Ascending aorta (tissue), 2 donors: ENCODE results near the gene ADAM21. TPM values are rescaled to one million over a fixed set of nuclear protein-coding genes. Genes with fewer than 3 reads are reported as not detected.
"Not testable (repeated sequence)": the region's sequence is repeated elsewhere in the genome, so short reads cannot be mapped to it uniquely, and the experiment has no call there.

Source experiments
- DNase-seq, 2 donors: peaks; one replicate each; pipeline ENCODE4 v3.0.0-alpha.2; 2019; ENCODE audit warnings: low spot score in 2 of 2
- H3K27ac ChIP-seq, 2 donors: fragments of 200-600 bp; sonication (generic); one replicate each; pipeline ENCODE4 v1.5.1; 2016 to 2017; ENCODE audit warnings: mild to moderate bottlenecking in 1 of 2
- H3K27me3 ChIP-seq: fragments of 200-600 bp; sonication (generic); one replicate; pipeline ENCODE4 v1.5.1; 2017
- H3K36me3 ChIP-seq, 2 donors: fragments of 200-600 bp; sonication (generic); one replicate each; pipeline ENCODE4 v1.5.1; 2016
- H3K4me1 ChIP-seq, 2 donors: fragments of 200-600 bp; sonication (generic); one replicate each; pipeline ENCODE4 v1.5.1; 2016 to 2017; ENCODE audit warnings: mild to moderate bottlenecking in 1 of 2
- H3K4me3 ChIP-seq, 2 donors: fragments of 200-600 bp; sonication (generic); one replicate each; pipeline ENCODE4 v1.5.1; 2016 to 2017; ENCODE audit warnings: mild to moderate bottlenecking in 1 of 2
- H3K9me3 ChIP-seq, 2 donors: fragments of 200-600 bp; sonication (generic); one replicate each; pipeline ENCODE4 v1.5.1; 2016
- CTCF ChIP-seq, 3 experiments: fragments of 200-600 bp in 2 of 3; fragments of 450-650 bp in 1 of 3; sonication (generic) in 2 of 3; IDR thresholded peaks; one replicate each; pipeline ENCODE4 v1.5.1; 2016 to 2019; ENCODE audit warnings: antibody characterized with exemption in 3 of 3, mild to moderate bottlenecking in 1 of 3, moderate library complexity in 1 of 3
- intact Hi-C: fragments of 100-400 bp; cut with DNase I; formaldehyde crosslinking; loops from one replicate; pipeline ENCODE4 v1.15.1; 2023
- total RNA-seq: library from RNA; depleted of rRNA; stranded (reverse); fragments of >200 nt; gene quantifications from one replicate; pipeline ENCODE4 v1.1.0, GENCODE V29; 2016

The ADAM21 gene
- total RNA-seq, 1 donor from 2014 or later: 0.11 TPM

- no peak overlapping the region for H3K27ac ChIP-seq
- no peaks in the 10 kb centered on the region for H3K4me1 ChIP-seq
- DNase-seq: no peak
- TF ChIP-seq CTCF (IDR thresholded peaks at IDR 0.05): no peak
- no peak overlapping the region for H3K4me3 ChIP-seq
- no peaks in the 10 kb centered on the region for H3K27me3 ChIP-seq
- intact Hi-C loops: no loop called here
- no peaks in the 10 kb centered on the region for H3K36me3 ChIP-seq
- no peaks in the 10 kb centered on the region for H3K9me3 ChIP-seq
These were observed 29.4 kb upstream of the ADAM21 start for GRCh38 chr14:70422538-70422937.

- Histone ChIP-seq H3K4me1 (no peaks in the 10 kb centered on the region), H3K36me3 (no peaks in the 10 kb centered on the region), H3K27me3 (no peaks in the 10 kb centered on the region), H3K27ac (no peak overlapping the region), H3K9me3 (peaks cover 0 to 5% of the 10 kb centered on the region in 2 donors), H3K4me3 (no peak overlapping the region)
- TF ChIP-seq CTCF (IDR thresholded peaks at IDR 0.05): no peak
- intact Hi-C loops: no loop called here
- DNase-seq: no peak
These were observed 26.6 kb upstream of the ADAM21 start for GRCh38 chr14:70425354-70425753.

- H3K4me3 ChIP-seq, H3K36me3 ChIP-seq, H3K4me1 ChIP-seq, intact Hi-C loops, DNase-seq, H3K27ac ChIP-seq, H3K27me3 ChIP-seq: not testable (repeated sequence)
- peaks cover 4 to 15% of the 10 kb centered on the region in 2 donors for H3K9me3 ChIP-seq
These were observed 25.4 kb upstream of the ADAM21 start for GRCh38 chr14:70426555-70426954.

DNA sequence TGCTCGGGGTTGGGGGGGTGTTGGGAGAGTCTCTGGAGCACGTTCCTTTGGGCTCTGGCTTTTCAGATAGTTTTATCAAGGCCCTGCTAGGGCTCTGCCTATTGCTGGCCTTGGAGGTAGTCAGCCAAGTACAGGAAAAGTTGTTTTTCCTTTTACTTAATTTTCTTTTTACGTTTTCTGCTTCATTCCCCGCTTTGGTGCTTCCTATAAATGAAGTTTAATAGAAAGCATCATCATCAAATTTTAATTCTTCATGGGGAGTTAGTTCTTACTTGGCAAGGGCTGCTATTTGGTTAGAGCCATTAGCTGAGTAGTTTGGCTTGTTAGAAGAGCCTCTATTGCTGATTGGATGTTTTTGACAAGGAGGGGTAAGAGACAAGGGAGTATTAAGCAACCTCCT lies 15.1 kb upstream of the ADAM21 start:
- no peaks in the 10 kb centered on the region for H3K4me1 ChIP-seq
- TF ChIP-seq CTCF (IDR thresholded peaks at IDR 0.05): no peak
- intact Hi-C loops: no loop called here
- H3K36me3 ChIP-seq: no peaks in the 10 kb centered on the region
- no peak overlapping the region for H3K4me3 ChIP-seq
- no peak for DNase-seq
- no peaks in the 10 kb centered on the region for H3K27me3 ChIP-seq
- H3K27ac ChIP-seq: no peak overlapping the region
- peaks cover 1 to 9% of the 10 kb centered on the region in 2 donors for H3K9me3 ChIP-seq

- no peak for TF ChIP-seq CTCF (IDR thresholded peaks at IDR 0.05)
- H3K27ac ChIP-seq: no peak overlapping the region
- no peak for DNase-seq
- H3K36me3 ChIP-seq: peaks cover 0 to 14% of the 10 kb centered on the region in 2 donors
- intact Hi-C loops: no loop called here
- H3K9me3 ChIP-seq: peaks cover 0 to 34% of the 10 kb centered on the region in 2 donors
- no peaks in the 10 kb centered on the region for H3K27me3 ChIP-seq
- no peaks in the 10 kb centered on the region for H3K4me1 ChIP-seq
- no peak overlapping the region for H3K4me3 ChIP-seq
These were observed 10.3 kb upstream of the ADAM21 start for GRCh38 chr14:70441641-70442040.

- no peaks in the 10 kb centered on the region for H3K4me1 ChIP-seq
- H3K9me3 ChIP-seq: peaks cover 0 to 34% of the 10 kb centered on the region in 2 donors
- DNase-seq: no peak
- H3K27me3 ChIP-seq: no peaks in the 10 kb centered on the region
- no peak overlapping the region for H3K27ac ChIP-seq
- H3K4me3 ChIP-seq: no peak overlapping the region
- H3K36me3 ChIP-seq: peaks cover 0 to 14% of the 10 kb centered on the region in 2 donors
- intact Hi-C loops: no loop called here
- no peak for TF ChIP-seq CTCF (IDR thresholded peaks at IDR 0.05)
These were observed 9.2 kb upstream of the ADAM21 start for GRCh38 chr14:70442750-70443149.
